Measurements from ENCODE around the gene ZCCHC13. TPM values are rescaled to one million over a fixed set of nuclear protein-coding genes. Genes with fewer than 3 reads are reported as not detected.
"Not testable (repeated sequence)": the region's sequence is repeated elsewhere in the genome, so short reads cannot be mapped to it uniquely, and the experiment has no call there.

ZCCHC13 gene
- total and polyA plus RNA-seq, 2 of the 13 experiments (the other 11 are each of a cell fraction or from before 2014, with no cell fraction given): not detected

GRCh38 chrX:74340051-74340450, 36.1 kb downstream of the ZCCHC13 start:
- in situ Hi-C loops (cut with HindIII; ENCODE audit: extremely low pct_ligation_motif_present, low pct_unique_long_range_greater_than_20kb): loop anchor here (10.0 kb wide), 1 partner anchor 485 kb away; the partner anchor contains the start of gene XIST
- FAIRE-seq (no peak), ATAC-seq (no peak), DNase-seq (ENCODE audit: low spot score) (no peak)
- CTCF ChIA-PET (ENCODE audit: low intra/inter-chr PET ratio, low total read pairs): no interaction called here
- Histone ChIP-seq H3K36me3 (replicated peaks in 1 of 2; ENCODE audit: control insufficient read depth in 1 of 2, insufficient read depth in 2 of 2, low read length in 2 of 2) (no peaks in the 10 kb centered on the region), H2AFZ (ENCODE audit: low read length) (no peak overlapping the region), H3K27ac (ENCODE audit: extremely low read length, insufficient read depth, low read length) (no peak overlapping the region), H3K9me3 (ENCODE audit: low read length) (no peaks in the 10 kb centered on the region), H3K4me3 (replicated peaks in 1 of 3; ENCODE audit: insufficient read depth in 1 of 3, low read depth in 2 of 3, low read length in 3 of 3) (no peak overlapping the region), H3K4me2 (ENCODE audit: low read depth, low read length) (no peak overlapping the region), H3K4me1 (ENCODE audit: insufficient read depth, low read length) (no peaks in the 10 kb centered on the region), H3K79me2 (ENCODE audit: insufficient read depth, low read length) (no peaks in the 10 kb centered on the region), H3K9ac (ENCODE audit: insufficient read depth, low read depth, low read length) (no peak overlapping the region), H4K20me1 (ENCODE audit: insufficient read depth, low read length) (no peaks in the 10 kb centered on the region), H3K27me3 (ENCODE audit: control insufficient read depth in 1 of 2, insufficient read depth in 2 of 2, low read length in 2 of 2) (no peaks in the 10 kb centered on the region)
- POLR2A ChIA-PET: no interaction called here
- no TSS peak for BruUV-seq (replicated peaks)
- TF ChIP-seq, protein P1, sequence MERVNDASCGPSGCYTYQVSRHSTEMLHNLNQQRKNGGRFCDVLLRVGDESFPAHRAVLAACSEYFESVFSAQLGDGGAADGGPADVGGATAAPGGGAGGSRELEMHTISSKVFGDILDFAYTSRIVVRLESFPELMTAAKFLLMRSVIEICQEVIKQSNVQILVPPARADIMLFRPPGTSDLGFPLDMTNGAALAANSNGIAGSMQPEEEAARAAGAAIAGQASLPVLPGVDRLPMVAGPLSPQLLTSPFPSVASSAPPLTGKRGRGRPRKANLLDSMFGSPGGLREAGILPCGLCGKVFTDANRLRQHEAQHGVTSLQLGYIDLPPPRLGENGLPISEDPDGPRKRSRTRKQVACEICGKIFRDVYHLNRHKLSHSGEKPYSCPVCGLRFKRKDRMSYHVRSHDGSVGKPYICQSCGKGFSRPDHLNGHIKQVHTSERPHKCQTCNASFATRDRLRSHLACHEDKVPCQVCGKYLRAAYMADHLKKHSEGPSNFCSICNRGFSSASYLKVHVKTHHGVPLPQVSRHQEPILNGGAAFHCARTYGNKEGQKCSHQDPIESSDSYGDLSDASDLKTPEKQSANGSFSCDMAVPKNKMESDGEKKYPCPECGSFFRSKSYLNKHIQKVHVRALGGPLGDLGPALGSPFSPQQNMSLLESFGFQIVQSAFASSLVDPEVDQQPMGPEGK (CRISPR knock-in tag; IDR thresholded peaks at IDR 0.05): no peak
- TF ChIP-seq ZFY (CRISPR knock-in tag; IDR thresholded peaks at IDR 0.05) (no peak), MIER3 (CRISPR knock-in tag; IDR thresholded peaks at IDR 0.05; ENCODE audit: borderline replicate concordance) (no peak), TCF7L2 (IDR thresholded peaks at IDR 0.05; ENCODE audit: low read depth, low read length) (no peak), RFX5 (IDR thresholded peaks at IDR 0.05; ENCODE audit: low read depth, low read length) (no peak), MBNL3 (CRISPR knock-in tag; conservative IDR thresholded peaks at IDR 0.05) (no peak), TOPORS (CRISPR knock-in tag; IDR thresholded peaks at IDR 0.05) (no peak), ZSCAN31 (CRISPR knock-in tag; IDR thresholded peaks at IDR 0.05; ENCODE audit: low read depth) (no peak), BRF2 (CRISPR knock-in tag; IDR thresholded peaks at IDR 0.05) (no peak), ZZZ3 (CRISPR knock-in tag; IDR thresholded peaks at IDR 0.05; ENCODE audit: borderline replicate concordance) (no peak), ZNF7 (CRISPR knock-in tag; IDR thresholded peaks at IDR 0.05) (no peak), ZNF441 (CRISPR knock-in tag; IDR thresholded peaks at IDR 0.05; ENCODE audit: borderline replicate concordance) (no peak), HDAC6 (IDR thresholded peaks at IDR 0.05; ENCODE audit: low read depth, low read length) (no peak), ZNF496 (CRISPR knock-in tag; IDR thresholded peaks at IDR 0.05; ENCODE audit: insufficient replicate concordance) (no peak), ZSCAN12 (CRISPR knock-in tag; IDR thresholded peaks at IDR 0.05) (no peak), SAFB2 (CRISPR knock-in tag; IDR thresholded peaks at IDR 0.05; ENCODE audit: borderline replicate concordance, low read depth) (no peak)
- intact Hi-C loops (cut with micrococcal nuclease; ENCODE audit: unreplicated experiment): loop anchor here (5.0 to 10.0 kb wide), 2 partner anchors 45 to 208 kb away; no protein-coding TSS in a partner anchor

DNA sequence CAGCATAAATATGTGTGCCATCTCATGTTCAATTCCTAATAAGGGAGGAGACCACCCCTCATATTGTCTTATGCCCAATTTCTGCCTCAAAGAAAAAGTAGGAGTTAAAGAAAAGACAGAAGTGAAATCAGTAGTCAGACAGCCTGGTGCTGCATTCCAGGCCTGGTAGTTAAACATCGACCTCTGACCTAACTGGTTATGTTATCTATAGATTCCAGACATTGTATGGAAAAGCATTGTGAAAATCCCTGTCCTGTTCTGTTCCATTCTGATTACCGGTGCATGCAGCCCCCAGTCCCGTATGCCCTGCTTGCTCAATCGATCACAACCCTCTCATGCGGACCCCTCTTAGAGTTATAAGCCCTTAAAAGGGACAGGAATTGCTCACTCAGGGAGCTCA, 38.2 kb downstream of the ZCCHC13 start:
- CTCF ChIA-PET (ENCODE audit: low intra/inter-chr PET ratio, low total read pairs); ATAC-seq: not testable (repeated sequence)

More for the DNA sequence above, 38.2 kb downstream of the ZCCHC13 start:
- peak; percentile 2 for DNase-seq (ENCODE audit: low spot score)
- in situ Hi-C loops (cut with HindIII; ENCODE audit: extremely low pct_ligation_motif_present, low pct_unique_long_range_greater_than_20kb) (loop anchor here (10.0 kb wide), 1 partner anchor 487 kb away; the partner anchor contains the start of gene XIST), intact Hi-C loops (cut with micrococcal nuclease; ENCODE audit: unreplicated experiment) (loop anchor here (5.0 to 10.0 kb wide), 2 partner anchors 47 to 210 kb away; no protein-coding TSS in a partner anchor)
- BruUV-seq (replicated peaks); H3K27me3 ChIP-seq (ENCODE audit: control insufficient read depth in 1 of 2, insufficient read depth in 2 of 2, low read length in 2 of 2); H2AFZ ChIP-seq (ENCODE audit: low read length); H3K4me3 ChIP-seq (replicated peaks in 1 of 3; ENCODE audit: insufficient read depth in 1 of 3, low read depth in 2 of 3, low read length in 3 of 3); H3K9me3 ChIP-seq (ENCODE audit: low read length); FAIRE-seq; H3K4me2 ChIP-seq (ENCODE audit: low read depth, low read length); H3K27ac ChIP-seq (ENCODE audit: extremely low read length, insufficient read depth, low read length); H4K20me1 ChIP-seq (ENCODE audit: insufficient read depth, low read length); H3K79me2 ChIP-seq (ENCODE audit: insufficient read depth, low read length); H3K4me1 ChIP-seq (ENCODE audit: insufficient read depth, low read length); H3K9ac ChIP-seq (ENCODE audit: insufficient read depth, low read depth, low read length); POLR2A ChIA-PET; H3K36me3 ChIP-seq (replicated peaks in 1 of 2; ENCODE audit: control insufficient read depth in 1 of 2, insufficient read depth in 2 of 2, low read length in 2 of 2): not testable (repeated sequence)
- no CpG with 5 or more reads among the region's 5 CpGs for WGBS (ENCODE audit: low lambda C conversion rate)
